SK-N-SH treated with all-trans-retinoic acid at 6 μM for 48 hours (cell line): ENCODE data around the gene KRTAP10-10.

Experiments
- ATAC-seq: fragments of 200-7000 bp; cut with Tn5 transposase; 3 replicates; pipeline ENCODE4 v1.9.1; 2020; ENCODE audit warnings: mild to moderate bottlenecking, moderate library complexity
- ARNTL ChIP-seq: fragments of 450-650 bp; formaldehyde crosslinking; IDR thresholded peaks from 2 replicates; pipeline ENCODE4 v1.5.0; 2020; ENCODE audit warnings: low read depth, mild to moderate bottlenecking, moderate library complexity, borderline replicate concordance
- CSDC2 ChIP-seq: fragments of 250-450 bp; sonication (Bioruptor Pico); IDR thresholded peaks from 2 replicates; pipeline ENCODE4 v1.5.0; 2020; ENCODE audit warnings: mild to moderate bottlenecking, moderate library complexity
- CSRNP3 ChIP-seq: fragments of 250-450 bp; sonication (Bioruptor Pico); IDR thresholded peaks from 2 replicates; pipeline ENCODE4 v1.5.1; 2021; ENCODE audit warnings: mild to moderate bottlenecking, moderate library complexity
- ESRRG ChIP-seq: fragments of 250-450 bp; sonication (Bioruptor Pico); IDR thresholded peaks from 2 replicates; pipeline ENCODE4 v1.6.1; 2021; ENCODE audit warnings: mild to moderate bottlenecking
- GLIS3 ChIP-seq: fragments of 250-450 bp; sonication (Bioruptor Pico); IDR thresholded peaks from 2 replicates; pipeline ENCODE4 v1.5.0; 2020; ENCODE audit warnings: mild to moderate bottlenecking, moderate library complexity
- ISL1 ChIP-seq: fragments of 250-450 bp; sonication (Bioruptor Pico); IDR thresholded peaks from 2 replicates; pipeline ENCODE4 v2.1.2; 2022; ENCODE audit warnings: mild to moderate bottlenecking, moderate library complexity
- OSR1 ChIP-seq: fragments of 250-450 bp; sonication (Bioruptor Pico); IDR thresholded peaks from 2 replicates; pipeline ENCODE4 v1.8.0; 2022; ENCODE audit warnings: moderate library complexity, mild to moderate bottlenecking, inconsistent platforms
- PATZ1 ChIP-seq: fragments of 250-450 bp; sonication (Bioruptor Pico); IDR thresholded peaks from 2 replicates; pipeline ENCODE4 v1.8.0; 2020; ENCODE audit warnings: mild to moderate bottlenecking, moderate library complexity, borderline replicate concordance
- POU6F1 ChIP-seq: fragments of 250-450 bp; sonication (Bioruptor Pico); IDR thresholded peaks from 2 replicates; pipeline ENCODE4 v1.8.0; 2021; ENCODE audit warnings: low read depth, mild to moderate bottlenecking, moderate library complexity, borderline replicate concordance
- SNAI2 ChIP-seq: fragments of 250-450 bp; sonication (Bioruptor Pico); IDR thresholded peaks from 2 replicates; pipeline ENCODE4 v1.5.0; 2020; ENCODE audit warnings: mild to moderate bottlenecking, moderate library complexity
- TCF4 ChIP-seq: fragments of 250-450 bp; sonication (Bioruptor Pico); IDR thresholded peaks from 2 replicates; pipeline ENCODE4 v1.8.0; 2021; ENCODE audit warnings: mild to moderate bottlenecking, moderate library complexity, borderline replicate concordance
- TOX ChIP-seq: fragments of 250-450 bp; sonication (Bioruptor Pico); IDR thresholded peaks from 2 replicates; pipeline ENCODE4 v1.8.0; 2021; ENCODE audit warnings: mild to moderate bottlenecking, moderate library complexity, borderline replicate concordance
- ZC3H10 ChIP-seq: fragments of 250-450 bp; sonication (Bioruptor Pico); IDR thresholded peaks from 2 replicates; pipeline ENCODE4 v1.5.1; 2021; ENCODE audit warnings: mild to moderate bottlenecking, moderate library complexity
- ZFP3 ChIP-seq: fragments of 250-450 bp; sonication (Bioruptor Pico); IDR thresholded peaks from 2 replicates; pipeline ENCODE4 v1.5.0; 2020; ENCODE audit warnings: mild to moderate bottlenecking, moderate library complexity
- ZFP30 ChIP-seq: fragments of 450-650 bp; formaldehyde crosslinking; IDR thresholded peaks from 2 replicates; pipeline ENCODE4 v1.5.0; 2022; ENCODE audit warnings: mild to moderate bottlenecking, moderate library complexity
- ZNF565 ChIP-seq: fragments of 450-650 bp; formaldehyde crosslinking; conservative IDR thresholded peaks from 2 replicates; pipeline ENCODE4 v1.5.0; 2020; ENCODE audit warnings: low read depth, mild to moderate bottlenecking, moderate library complexity
- ZNF70 ChIP-seq: fragments of 450-650 bp; formaldehyde crosslinking; IDR thresholded peaks from 2 replicates; pipeline ENCODE4 v1.5.0; 2020; ENCODE audit warnings: mild to moderate bottlenecking, moderate library complexity
- ZNF8 ChIP-seq: fragments of 450-650 bp; formaldehyde crosslinking; IDR thresholded peaks from 2 replicates; pipeline ENCODE4 v1.5.0; 2020; ENCODE audit warnings: mild to moderate bottlenecking, moderate library complexity
- TF ChIP-seq, protein P1 (sequence below): fragments of 250-450 bp; sonication (Bioruptor Pico); IDR thresholded peaks from 2 replicates; pipeline ENCODE4 v1.5.0; 2020; ENCODE audit warnings: mild to moderate bottlenecking, moderate library complexity
- TF ChIP-seq, protein P2 (sequence below): fragments of 250-450 bp; sonication (Bioruptor Pico); IDR thresholded peaks from 2 replicates; pipeline ENCODE4 v1.5.1; 2020; ENCODE audit warnings: low read depth, mild to moderate bottlenecking, moderate library complexity

KRTAP10-10 gene

DNA sequence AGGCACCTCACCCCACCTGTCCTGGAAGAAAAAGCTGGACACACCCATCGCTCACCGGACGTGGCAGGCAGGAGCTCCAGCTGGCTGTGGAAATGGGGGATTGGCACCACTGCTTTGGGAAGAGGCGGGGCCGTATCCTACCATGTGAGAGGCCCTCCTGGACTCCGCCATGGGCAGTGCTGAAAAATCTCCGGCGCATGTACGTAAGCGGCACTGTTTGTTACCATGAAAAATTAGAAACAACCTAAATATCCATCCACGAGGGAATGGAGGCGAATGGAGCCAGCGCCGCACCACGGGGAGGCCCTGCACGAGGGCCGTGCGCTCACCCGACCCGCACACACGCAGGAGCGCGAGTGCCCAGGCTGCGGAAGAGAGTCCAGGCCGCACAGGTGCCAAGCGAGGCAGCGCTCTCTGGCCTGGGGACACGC is 22.2 kb upstream of the KRTAP10-10 start:
- no peak for ATAC-seq
- TF ChIP-seq CSDC2 (CRISPR knock-in tag) (no peak), ISL1 (CRISPR knock-in tag) (no peak), GLIS3 (no peak), CSRNP3 (CRISPR knock-in tag) (no peak), ZNF70 (CRISPR knock-in tag) (no peak), TOX (CRISPR knock-in tag) (no peak), OSR1 (CRISPR knock-in tag) (no peak), ESRRG (CRISPR knock-in tag) (no peak)

GRCh38 chr21:44615466-44615865 is 21.7 kb upstream of the KRTAP10-10 start:
- TF ChIP-seq ZC3H10 (CRISPR knock-in tag), result no peak
- TF ChIP-seq ZNF70 (CRISPR knock-in tag), result no peak
- TF ChIP-seq, protein P1, sequence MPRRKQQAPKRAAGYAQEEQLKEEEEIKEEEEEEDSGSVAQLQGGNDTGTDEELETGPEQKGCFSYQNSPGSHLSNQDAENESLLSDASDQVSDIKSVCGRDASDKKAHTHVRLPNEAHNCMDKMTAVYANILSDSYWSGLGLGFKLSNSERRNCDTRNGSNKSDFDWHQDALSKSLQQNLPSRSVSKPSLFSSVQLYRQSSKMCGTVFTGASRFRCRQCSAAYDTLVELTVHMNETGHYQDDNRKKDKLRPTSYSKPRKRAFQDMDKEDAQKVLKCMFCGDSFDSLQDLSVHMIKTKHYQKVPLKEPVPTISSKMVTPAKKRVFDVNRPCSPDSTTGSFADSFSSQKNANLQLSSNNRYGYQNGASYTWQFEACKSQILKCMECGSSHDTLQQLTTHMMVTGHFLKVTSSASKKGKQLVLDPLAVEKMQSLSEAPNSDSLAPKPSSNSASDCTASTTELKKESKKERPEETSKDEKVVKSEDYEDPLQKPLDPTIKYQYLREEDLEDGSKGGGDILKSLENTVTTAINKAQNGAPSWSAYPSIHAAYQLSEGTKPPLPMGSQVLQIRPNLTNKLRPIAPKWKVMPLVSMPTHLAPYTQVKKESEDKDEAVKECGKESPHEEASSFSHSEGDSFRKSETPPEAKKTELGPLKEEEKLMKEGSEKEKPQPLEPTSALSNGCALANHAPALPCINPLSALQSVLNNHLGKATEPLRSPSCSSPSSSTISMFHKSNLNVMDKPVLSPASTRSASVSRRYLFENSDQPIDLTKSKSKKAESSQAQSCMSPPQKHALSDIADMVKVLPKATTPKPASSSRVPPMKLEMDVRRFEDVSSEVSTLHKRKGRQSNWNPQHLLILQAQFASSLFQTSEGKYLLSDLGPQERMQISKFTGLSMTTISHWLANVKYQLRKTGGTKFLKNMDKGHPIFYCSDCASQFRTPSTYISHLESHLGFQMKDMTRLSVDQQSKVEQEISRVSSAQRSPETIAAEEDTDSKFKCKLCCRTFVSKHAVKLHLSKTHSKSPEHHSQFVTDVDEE (CRISPR knock-in tag), result no peak
- TF ChIP-seq SNAI2 (CRISPR knock-in tag), result no peak
- TF ChIP-seq ZNF8 (CRISPR knock-in tag), result no peak
- TF ChIP-seq GLIS3, result no peak
- TF ChIP-seq TOX (CRISPR knock-in tag), result no peak
- TF ChIP-seq OSR1 (CRISPR knock-in tag), result no peak
- TF ChIP-seq ISL1 (CRISPR knock-in tag), result no peak
- TF ChIP-seq, protein P2, sequence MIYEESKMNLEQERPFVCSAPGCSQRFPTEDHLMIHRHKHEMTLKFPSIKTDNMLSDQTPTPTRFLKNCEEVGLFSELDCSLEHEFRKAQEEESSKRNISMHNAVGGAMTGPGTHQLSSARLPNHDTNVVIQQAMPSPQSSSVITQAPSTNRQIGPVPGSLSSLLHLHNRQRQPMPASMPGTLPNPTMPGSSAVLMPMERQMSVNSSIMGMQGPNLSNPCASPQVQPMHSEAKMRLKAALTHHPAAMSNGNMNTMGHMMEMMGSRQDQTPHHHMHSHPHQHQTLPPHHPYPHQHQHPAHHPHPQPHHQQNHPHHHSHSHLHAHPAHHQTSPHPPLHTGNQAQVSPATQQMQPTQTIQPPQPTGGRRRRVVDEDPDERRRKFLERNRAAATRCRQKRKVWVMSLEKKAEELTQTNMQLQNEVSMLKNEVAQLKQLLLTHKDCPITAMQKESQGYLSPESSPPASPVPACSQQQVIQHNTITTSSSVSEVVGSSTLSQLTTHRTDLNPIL, result no peak
- no peak for TF ChIP-seq POU6F1 (CRISPR knock-in tag)
- TF ChIP-seq ZFP30 (CRISPR knock-in tag), result no peak
- no peak for TF ChIP-seq PATZ1 (CRISPR knock-in tag)
- no peak for TF ChIP-seq CSDC2 (CRISPR knock-in tag)
- no peak for TF ChIP-seq ARNTL (CRISPR knock-in tag)
- TF ChIP-seq ZNF565, result no peak
- TF ChIP-seq ZFP3 (CRISPR knock-in tag), result no peak
- no peak for ATAC-seq

- TF ChIP-seq TCF4 (CRISPR knock-in tag), result no peak
- TF ChIP-seq ARNTL (CRISPR knock-in tag), result no peak
- no peak for TF ChIP-seq GLIS3
- no peak for TF ChIP-seq ESRRG (CRISPR knock-in tag)
- no peak for ATAC-seq
These were observed 21.1 kb upstream of the KRTAP10-10 start for GRCh38 chr21:44615911-44616590.
